ENCODE results near the gene LGALS1. TPM values are rescaled to one million over a fixed set of nuclear protein-coding genes. Genes with fewer than 3 reads are reported as not detected.

Gene LGALS1
- total and polyA plus RNA-seq, 2 donors (not counting 1 experiment from before 2014, with no cell fraction given), result 106 to 207 TPM

GRCh38 chr22:37681001-37681424 is 5.6 kb downstream of the LGALS1 start:
- Histone ChIP-seq H3K4me3 (ENCODE audit: control extremely low read depth in 1 of 5, extremely low read depth in 1 of 5, insufficient read depth in 1 of 5, low read depth in 2 of 5, low read length in 4 of 5) (no peak overlapping the region), H3K79me2 (ENCODE audit: control insufficient read depth, insufficient read depth, low read length) (peaks cover 14% of the 10 kb centered on the region), H3K9me3 (ENCODE audit: control extremely low read depth in 1 of 3, control insufficient read depth in 2 of 3, insufficient read depth in 1 of 3, low read length in 2 of 3) (no peaks in the 10 kb centered on the region), H3K4me1 (ENCODE audit: control insufficient read depth in 2 of 2, insufficient read depth in 2 of 2, low read length in 2 of 2) (peaks cover 15 to 39% of the 10 kb centered on the region in 2 donors), H4K20me1 (ENCODE audit: control insufficient read depth, insufficient read depth, low read length, poor library complexity, severe bottlenecking) (no peaks in the 10 kb centered on the region), H3K27ac (ENCODE audit: low read length in 2 of 2) (no peak overlapping the region), H3K36me3 (replicated peaks in 1 of 2; ENCODE audit: control extremely low read depth in 1 of 2, control insufficient read depth in 1 of 2, extremely low read depth in 1 of 2, insufficient read depth in 2 of 2, low read length in 1 of 2) (no peaks in the 10 kb centered on the region), H2AFZ (ENCODE audit: insufficient read depth, low read depth, low read length, poor library complexity, severe bottlenecking) (no peak overlapping the region), H3K4me2 (replicated peaks; ENCODE audit: low read depth, low read length, poor library complexity, severe bottlenecking) (no peak overlapping the region), H3K27me3 (replicated peaks in 1 of 4; ENCODE audit: control extremely low read depth in 1 of 4, control insufficient read depth in 3 of 4, insufficient read depth in 4 of 4, low read length in 3 of 4) (no peaks in the 10 kb centered on the region), H3K9ac (ENCODE audit: low read length) (no peak overlapping the region)
- CTCF ChIA-PET, result interaction anchor here (0.6 to 23.0 kb wide), 14 partner anchors 8 to 167 kb away, joined by 3 to 501 read pairs (median 4); partner anchors contain the start of genes GGA1, LGALS1, PDXP and SH3BP1
- 100% methylated on average over 1 of the region's 2 CpGs for WGBS (ENCODE audit: insufficient coverage)
- peak; percentile 10 for DNase-seq
- H3K4me1 Mint-ChIP-seq, result peaks cover 27% of the 10 kb centered on the region
- intact Hi-C loops (cut with micrococcal nuclease), result loop anchor here (1.0 kb wide), 4 partner anchors 20 to 74 kb away; no protein-coding TSS in a partner anchor
- H3K27me3 Mint-ChIP-seq, result no peaks in the 10 kb centered on the region
- POLR2A ChIA-PET, result interaction anchor here (0.6 to 2.2 kb wide), 7 partner anchors 15 to 73 kb away, joined by 3 to 14 read pairs (median 5); partner anchors contain the start of genes GGA1 and PDXP
- no peak overlapping the region for H3K4me3 Mint-ChIP-seq
- H3K9me3 Mint-ChIP-seq (ENCODE audit: insufficient read depth), result no peaks in the 10 kb centered on the region
- TF ChIP-seq CTCF (IDR thresholded peaks at IDR 0.05) (no peak), EZH2 (IDR thresholded peaks at IDR 0.05; ENCODE audit: borderline replicate concordance, insufficient read depth, low read depth, low read length, poor library complexity, severe bottlenecking) (no peak)
- no peak for ATAC-seq (ENCODE audit: low read depth)
- no peak overlapping the region for H3K27ac Mint-ChIP-seq

GRCh38 chr22:37681556-37682049 is 6.2 kb downstream of the LGALS1 start:
- H3K27ac ChIP-seq (ENCODE audit: low read length in 2 of 2), result no peak overlapping the region

More at GRCh38 chr22:37681556-37682049, 6.2 kb downstream of the LGALS1 start:
- CTCF ChIA-PET, result interaction anchor here (0.6 to 23.0 kb wide), 14 partner anchors 10 to 166 kb away, joined by 3 to 501 read pairs (median 4); partner anchors contain the start of genes GGA1, LGALS1, PDXP and SH3BP1
- Mint-ChIP-seq H3K9me3 (ENCODE audit: insufficient read depth) (no peaks in the 10 kb centered on the region), H3K4me1 (peaks cover 27% of the 10 kb centered on the region), H3K4me3 (no peak overlapping the region), H3K27me3 (no peaks in the 10 kb centered on the region), H3K27ac (peak overlapping the region; percentile 72)
- Histone ChIP-seq H4K20me1 (ENCODE audit: control insufficient read depth, insufficient read depth, low read length, poor library complexity, severe bottlenecking) (no peaks in the 10 kb centered on the region), H3K36me3 (replicated peaks in 1 of 2; ENCODE audit: control extremely low read depth in 1 of 2, control insufficient read depth in 1 of 2, extremely low read depth in 1 of 2, insufficient read depth in 2 of 2, low read length in 1 of 2) (no peaks in the 10 kb centered on the region), H3K27me3 (replicated peaks in 1 of 4; ENCODE audit: control extremely low read depth in 1 of 4, control insufficient read depth in 3 of 4, insufficient read depth in 4 of 4, low read length in 3 of 4) (no peaks in the 10 kb centered on the region), H3K4me2 (replicated peaks; ENCODE audit: low read depth, low read length, poor library complexity, severe bottlenecking) (no peak overlapping the region), H3K4me1 (ENCODE audit: control insufficient read depth in 2 of 2, insufficient read depth in 2 of 2, low read length in 2 of 2) (peaks cover 12 to 36% of the 10 kb centered on the region in 2 donors), H3K79me2 (ENCODE audit: control insufficient read depth, insufficient read depth, low read length) (peaks cover 13% of the 10 kb centered on the region), H3K4me3 (ENCODE audit: control extremely low read depth in 1 of 5, extremely low read depth in 1 of 5, insufficient read depth in 1 of 5, low read depth in 2 of 5, low read length in 4 of 5) (no peak overlapping the region), H2AFZ (ENCODE audit: insufficient read depth, low read depth, low read length, poor library complexity, severe bottlenecking) (no peak overlapping the region), H3K9me3 (ENCODE audit: control extremely low read depth in 1 of 3, control insufficient read depth in 2 of 3, insufficient read depth in 1 of 3, low read length in 2 of 3) (no peaks in the 10 kb centered on the region), H3K9ac (ENCODE audit: low read length) (no peak overlapping the region)
- POLR2A ChIA-PET, result interaction anchor here (0.6 to 2.2 kb wide), 6 partner anchors 20 to 73 kb away, joined by 3 to 14 read pairs (median 6); partner anchors contain the start of genes GGA1 and PDXP
- ATAC-seq (ENCODE audit: low read depth), result peak; percentile 10
- WGBS (ENCODE audit: insufficient coverage), result 25% methylated on average over 5 of the region's 6 CpGs
- TF ChIP-seq CTCF (IDR thresholded peaks at IDR 0.05) (peak; percentile 84), EZH2 (IDR thresholded peaks at IDR 0.05; ENCODE audit: borderline replicate concordance, insufficient read depth, low read depth, low read length, poor library complexity, severe bottlenecking) (no peak)
- intact Hi-C loops (cut with micrococcal nuclease), result loop anchor here (1.0 kb wide), 4 partner anchors 20 to 74 kb away; no protein-coding TSS in a partner anchor
- peak; percentile 81 for DNase-seq

Measured in B cell (primary cell).